Measurements from ENCODE around the gene BCAM. TPM values are rescaled to one million over a fixed set of nuclear protein-coding genes. Genes with fewer than 3 reads are reported as not detected.

BCAM gene
- total RNA-seq, 1 donor from 2014 or later, result 105 TPM

- Mint-ChIP-seq H3K27me3 (no peaks in the 10 kb centered on the region), H3K36me3 (peaks cover 25% of the 10 kb centered on the region), H3K4me1 (ENCODE audit: unreplicated experiment) (peaks cover 1% of the 10 kb centered on the region), H3K9me3 (no peaks in the 10 kb centered on the region), H3K4me3 (no peak overlapping the region), H3K27ac (no peak overlapping the region)
- no peak for TF ChIP-seq CTCF (conservative IDR thresholded peaks at IDR 0.05)
- no peak for DNase-seq (ENCODE audit: extremely low spot score, unreplicated experiment)
These were observed 57.8 kb downstream of the BCAM start for GRCh38 chr19:44866664-44867063.

- Mint-ChIP-seq H3K36me3 (peaks cover 29% of the 10 kb centered on the region), H3K27me3 (no peaks in the 10 kb centered on the region), H3K4me3 (no peak overlapping the region), H3K4me1 (ENCODE audit: unreplicated experiment) (no peaks in the 10 kb centered on the region), H3K9me3 (no peaks in the 10 kb centered on the region), H3K27ac (peak overlapping the region; percentile 56)
- TF ChIP-seq CTCF (conservative IDR thresholded peaks at IDR 0.05), result no peak
- no peak for DNase-seq (ENCODE audit: extremely low spot score, unreplicated experiment)
These were observed 58.7 kb downstream of the BCAM start for GRCh38 chr19:44867578-44867977.

GRCh38 chr19:44869733-44870470, 61.0 kb downstream of the BCAM start:
- H3K27ac Mint-ChIP-seq, result peak overlapping the region; percentile 76
- TF ChIP-seq CTCF (conservative IDR thresholded peaks at IDR 0.05), result no peak
- H3K36me3 Mint-ChIP-seq, result peaks cover 34% of the 10 kb centered on the region
- H3K4me1 Mint-ChIP-seq (ENCODE audit: unreplicated experiment), result no peaks in the 10 kb centered on the region
- DNase-seq (ENCODE audit: extremely low spot score, unreplicated experiment), result no peak
- H3K4me3 Mint-ChIP-seq, result no peak overlapping the region
- H3K9me3 Mint-ChIP-seq, result no peaks in the 10 kb centered on the region
- no peaks in the 10 kb centered on the region for H3K27me3 Mint-ChIP-seq

Other genes starting within 250 kb of the BCAM start
- 0.93 TPM in 1 of 2 replicates, not detected in the other for gene IGSF23, start 195.5 kb upstream of the BCAM start, total RNA-seq (ENCODE audit: low replicate concordance)
- gene PVR, start 165.2 kb upstream of the BCAM start, total RNA-seq (ENCODE audit: low replicate concordance), result 29.7 and 38.6 TPM in 2 replicates
- 6.1 and 6.3 TPM in 2 replicates for gene CEACAM19, start 137.6 kb upstream of the BCAM start, total RNA-seq (ENCODE audit: low replicate concordance)
- gene CEACAM16, start 110.0 kb upstream of the BCAM start, total RNA-seq (ENCODE audit: low replicate concordance), result not detected in 2 replicates
- gene BCL3, start 60.4 kb upstream of the BCAM start, total RNA-seq (ENCODE audit: low replicate concordance), result 18.9 and 41.2 TPM in 2 replicates
- 13.9 and 37.7 TPM in 2 replicates for gene CBLC, start 31.2 kb upstream of the BCAM start, total RNA-seq (ENCODE audit: low replicate concordance)
- gene NECTIN2, start 37.2 kb downstream of the BCAM start, total RNA-seq (ENCODE audit: low replicate concordance), result 123 and 203 TPM in 2 replicates
- gene TOMM40, start 82.2 kb downstream of the BCAM start, total RNA-seq (ENCODE audit: low replicate concordance), result 75.1 and 77.8 TPM in 2 replicates
- 168 and 209 TPM in 2 replicates for gene APOE, start 96.7 kb downstream of the BCAM start, total RNA-seq (ENCODE audit: low replicate concordance)
- 76.3 and 145 TPM in 2 replicates for gene APOC1, start 105.5 kb downstream of the BCAM start, total RNA-seq (ENCODE audit: low replicate concordance)
- not detected in 2 replicates for gene APOC4, start 133.1 kb downstream of the BCAM start, total RNA-seq (ENCODE audit: low replicate concordance)
- gene APOC2, start 136.9 kb downstream of the BCAM start, total RNA-seq (ENCODE audit: low replicate concordance), result 0.98 TPM in 1 of 2 replicates, not detected in the other
- gene CLPTM1, start 146.3 kb downstream of the BCAM start, total RNA-seq (ENCODE audit: low replicate concordance), result 102 and 104 TPM in 2 replicates
- gene RELB, start 192.4 kb downstream of the BCAM start, total RNA-seq (ENCODE audit: low replicate concordance), result 6.9 and 8.4 TPM in 2 replicates
- 80.4 and 111 TPM in 2 replicates for gene CLASRP, start 229.9 kb downstream of the BCAM start, total RNA-seq (ENCODE audit: low replicate concordance)

Data from type B pancreatic cell (in vitro differentiated cells).